Measurements from ENCODE around the gene EPS15. TPM values are rescaled to one million over a fixed set of nuclear protein-coding genes. Genes with fewer than 3 reads are reported as not detected.
"Not testable (repeated sequence)": the region's sequence is repeated elsewhere in the genome, so short reads cannot be mapped to it uniquely, and the experiment has no call there.

EPS15 gene
- polyA plus RNA-seq, 1 of the 3 experiments (the other 2 are of a cell fraction): 17.0 TPM

DNA sequence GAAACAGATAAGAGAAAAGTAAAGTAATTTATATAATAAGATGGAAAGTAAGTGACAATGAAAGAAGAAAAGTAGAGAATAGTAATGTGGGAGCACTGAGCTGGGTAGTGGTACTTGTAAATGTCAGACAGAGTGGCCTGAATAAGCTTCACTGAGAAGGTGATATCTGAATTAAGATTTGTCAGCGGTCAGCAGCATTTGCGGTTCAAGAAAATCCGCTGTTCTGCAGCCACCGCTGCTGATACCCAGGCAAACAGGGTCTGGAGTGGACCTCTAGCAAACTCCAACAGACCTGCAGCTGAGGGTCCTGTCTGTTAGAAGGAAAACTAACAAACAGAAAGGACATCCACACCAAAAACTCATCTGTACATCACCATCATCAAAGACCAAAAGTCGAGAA, 132.8 kb downstream of the EPS15 start:
- CTCF ChIA-PET; H3K27ac ChIP-seq (ENCODE audit: low read depth in 2 of 2, low read length in 1 of 2); H3K4me3 ChIP-seq (ENCODE audit: low read depth in 2 of 2, low read length in 1 of 2); H3K27me3 ChIP-seq (ENCODE audit: insufficient read depth); H3F3A ChIP-seq (replicated peaks; ENCODE audit: insufficient read depth); H3K9ac ChIP-seq; H4K20me1 ChIP-seq (ENCODE audit: insufficient read depth); H3K4me1 ChIP-seq (ENCODE audit: control insufficient read depth in 1 of 2, insufficient read depth in 2 of 2, low read depth in 1 of 2, low read length in 1 of 2); H2AFZ ChIP-seq (ENCODE audit: low read depth); H3K4me2 ChIP-seq; H3K9me2 ChIP-seq; DNase-seq; H3K9me3 ChIP-seq: not testable (repeated sequence)
- Histone ChIP-seq H3K79me2 (ENCODE audit: insufficient read depth) (peaks cover 13% of the 10 kb centered on the region; the same call in 1 of the 2 replicates), H3K36me3 (replicated peaks in 1 of 2; ENCODE audit: control insufficient read depth in 1 of 2, insufficient read depth in 2 of 2, low read length in 1 of 2) (peaks cover 11 to 29% of the 10 kb centered on the region in 2 experiments)
- POLR2A ChIA-PET: interaction anchor here (0.6 kb wide), 1 partner anchor 133 kb away, joined by 4 read pairs; no protein-coding TSS in a partner anchor
- WGBS (ENCODE audit: low lambda C conversion rate): 91% methylated on average over 4 of the region's 5 CpGs

DNA sequence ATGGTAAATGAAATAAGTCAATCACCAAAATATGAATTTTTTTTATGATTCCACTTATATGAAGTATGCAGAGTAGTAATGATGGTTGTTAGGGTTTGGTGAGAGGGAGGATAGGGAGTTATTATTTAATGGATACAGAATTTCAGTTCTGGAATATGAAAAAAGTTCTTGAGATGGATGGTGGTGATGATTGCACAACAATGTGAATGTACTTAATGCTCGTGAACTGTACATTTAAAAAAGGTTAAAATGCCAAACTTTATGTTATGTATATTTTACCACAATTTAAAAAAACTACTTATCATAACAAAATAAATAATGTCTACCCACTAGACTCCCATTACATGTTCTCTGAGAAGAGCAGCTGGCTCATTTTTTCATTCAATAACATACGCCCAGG, 133.3 kb downstream of the EPS15 start:
- H3K27me3 ChIP-seq (ENCODE audit: insufficient read depth): no peaks in the 10 kb centered on the region
- H3K4me3 ChIP-seq (ENCODE audit: low read depth in 2 of 2, low read length in 1 of 2): no peak overlapping the region
- ChIA-PET POLR2A (no interaction called here), CTCF (no interaction called here)
- H3K36me3 ChIP-seq (replicated peaks in 1 of 2; ENCODE audit: control insufficient read depth in 1 of 2, insufficient read depth in 2 of 2, low read length in 1 of 2): peaks cover 11 to 29% of the 10 kb centered on the region in 2 experiments
- H2AFZ ChIP-seq (ENCODE audit: low read depth): no peak overlapping the region
- TF ChIP-seq CHD2 (IDR thresholded peaks at IDR 0.05; ENCODE audit: low read length, partially characterized antibody): no peak
- TF ChIP-seq SMC3 (IDR thresholded peaks at IDR 0.05; ENCODE audit: low read depth, low read length): no peak
- no peak for TF ChIP-seq TAF1 (IDR thresholded peaks at IDR 0.05; ENCODE audit: borderline replicate concordance, low read depth, low read length)
- peaks cover 14% of the 10 kb centered on the region; the same call in 1 of the 2 replicates for H3K79me2 ChIP-seq (ENCODE audit: insufficient read depth)
- no peaks in the 10 kb centered on the region for H3K9me2 ChIP-seq
- WGBS (ENCODE audit: low lambda C conversion rate): 91% methylated on average over 2 of the region's 2 CpGs
- no peak overlapping the region for H3K27ac ChIP-seq (ENCODE audit: low read depth in 2 of 2, low read length in 1 of 2)
- H3K4me1 ChIP-seq (ENCODE audit: control insufficient read depth in 1 of 2, insufficient read depth in 2 of 2, low read depth in 1 of 2, low read length in 1 of 2): no peaks in the 10 kb centered on the region
- no peak for DNase-seq
- no peak overlapping the region for H3K4me2 ChIP-seq
- H4K20me1 ChIP-seq (ENCODE audit: insufficient read depth): no peaks in the 10 kb centered on the region
- no peak overlapping the region for H3K9ac ChIP-seq
- no peaks in the 10 kb centered on the region for H3F3A ChIP-seq (replicated peaks; ENCODE audit: insufficient read depth)
- H3K9me3 ChIP-seq: no peaks in the 10 kb centered on the region

DNA sequence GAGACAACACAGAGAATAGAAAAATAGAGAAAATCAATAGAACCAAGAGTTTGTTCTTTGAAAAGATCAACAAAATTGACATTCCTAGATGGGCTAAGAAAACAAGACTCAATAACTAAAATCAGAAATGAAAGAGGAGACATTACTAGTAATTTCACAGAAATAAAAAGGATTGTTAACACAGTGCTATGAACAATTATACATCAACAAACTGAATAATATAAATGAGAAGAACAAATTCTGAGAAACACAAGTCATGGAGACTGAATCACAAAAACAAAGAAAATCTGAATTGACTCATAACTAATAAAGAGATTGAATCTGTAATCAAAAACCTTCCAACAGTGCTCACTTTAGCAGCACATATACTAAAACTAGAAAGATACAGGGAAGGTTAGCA, 137.1 kb downstream of the EPS15 start:
- H3K4me1 ChIP-seq (ENCODE audit: control insufficient read depth in 1 of 2, insufficient read depth in 2 of 2, low read depth in 1 of 2, low read length in 1 of 2): no peaks in the 10 kb centered on the region
- H3K79me2 ChIP-seq (ENCODE audit: insufficient read depth): peaks cover 3% of the 10 kb centered on the region; the same call in 1 of the 2 replicates
- CTCF ChIA-PET: no interaction called here
- no peak overlapping the region for H3K9ac ChIP-seq
- H3K4me3 ChIP-seq (ENCODE audit: low read depth in 2 of 2, low read length in 1 of 2): no peak overlapping the region
- H2AFZ ChIP-seq (ENCODE audit: low read depth): no peak overlapping the region
- H3K9me2 ChIP-seq: no peaks in the 10 kb centered on the region
- peaks cover 13 to 63% of the 10 kb centered on the region in 2 experiments for H3K36me3 ChIP-seq (replicated peaks in 1 of 2; ENCODE audit: control insufficient read depth in 1 of 2, insufficient read depth in 2 of 2, low read length in 1 of 2)
- no peak overlapping the region for H3K4me2 ChIP-seq
- no peaks in the 10 kb centered on the region for H3F3A ChIP-seq (replicated peaks; ENCODE audit: insufficient read depth)
- H3K9me3 ChIP-seq: no peaks in the 10 kb centered on the region
- POLR2A ChIA-PET: no interaction called here
- no peak for DNase-seq
- no peaks in the 10 kb centered on the region for H4K20me1 ChIP-seq (ENCODE audit: insufficient read depth)
- no peaks in the 10 kb centered on the region for H3K27me3 ChIP-seq (ENCODE audit: insufficient read depth)
- H3K27ac ChIP-seq (ENCODE audit: low read depth in 2 of 2, low read length in 1 of 2): no peak overlapping the region
- TF ChIP-seq FOSL2 (IDR thresholded peaks at IDR 0.05; ENCODE audit: borderline replicate concordance, low read depth) (no peak), RCOR1 (IDR thresholded peaks at IDR 0.05; ENCODE audit: low read length) (no peak), MEF2A (IDR thresholded peaks at IDR 0.05; ENCODE audit: borderline replicate concordance, low read depth) (no peak), NFIC (IDR thresholded peaks at IDR 0.05; ENCODE audit: borderline replicate concordance) (no peak), POLR2AphosphoS5 (IDR thresholded peaks at IDR 0.05; ENCODE audit: low read depth, low read length) (no peak), GATA2 (CRISPR knock-in tag; IDR thresholded peaks at IDR 0.05) (no peak), RXRA (IDR thresholded peaks at IDR 0.05; ENCODE audit: borderline replicate concordance, low read depth) (no peak), TEAD4 (IDR thresholded peaks at IDR 0.05; ENCODE audit: borderline replicate concordance, insufficient read depth) (no peak), SIN3A (IDR thresholded peaks at IDR 0.05; ENCODE audit: borderline replicate concordance, low read depth, low read length) (no peak), YY1 (IDR thresholded peaks at IDR 0.05; ENCODE audit: low read depth) (no peak), CHD2 (IDR thresholded peaks at IDR 0.05; ENCODE audit: low read length, partially characterized antibody) (no peak), JUND (IDR thresholded peaks at IDR 0.05) (no peak), GABPA (IDR thresholded peaks at IDR 0.05; ENCODE audit: low read depth) (no peak)
- TF ChIP-seq, protein P1, sequence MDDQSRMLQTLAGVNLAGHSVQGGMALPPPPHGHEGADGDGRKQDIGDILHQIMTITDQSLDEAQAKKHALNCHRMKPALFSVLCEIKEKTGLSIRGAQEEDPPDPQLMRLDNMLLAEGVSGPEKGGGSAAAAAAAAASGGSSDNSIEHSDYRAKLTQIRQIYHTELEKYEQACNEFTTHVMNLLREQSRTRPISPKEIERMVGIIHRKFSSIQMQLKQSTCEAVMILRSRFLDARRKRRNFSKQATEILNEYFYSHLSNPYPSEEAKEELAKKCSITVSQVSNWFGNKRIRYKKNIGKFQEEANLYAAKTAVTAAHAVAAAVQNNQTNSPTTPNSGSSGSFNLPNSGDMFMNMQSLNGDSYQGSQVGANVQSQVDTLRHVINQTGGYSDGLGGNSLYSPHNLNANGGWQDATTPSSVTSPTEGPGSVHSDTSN (IDR thresholded peaks at IDR 0.05): no peak
- TF ChIP-seq, protein P2, sequence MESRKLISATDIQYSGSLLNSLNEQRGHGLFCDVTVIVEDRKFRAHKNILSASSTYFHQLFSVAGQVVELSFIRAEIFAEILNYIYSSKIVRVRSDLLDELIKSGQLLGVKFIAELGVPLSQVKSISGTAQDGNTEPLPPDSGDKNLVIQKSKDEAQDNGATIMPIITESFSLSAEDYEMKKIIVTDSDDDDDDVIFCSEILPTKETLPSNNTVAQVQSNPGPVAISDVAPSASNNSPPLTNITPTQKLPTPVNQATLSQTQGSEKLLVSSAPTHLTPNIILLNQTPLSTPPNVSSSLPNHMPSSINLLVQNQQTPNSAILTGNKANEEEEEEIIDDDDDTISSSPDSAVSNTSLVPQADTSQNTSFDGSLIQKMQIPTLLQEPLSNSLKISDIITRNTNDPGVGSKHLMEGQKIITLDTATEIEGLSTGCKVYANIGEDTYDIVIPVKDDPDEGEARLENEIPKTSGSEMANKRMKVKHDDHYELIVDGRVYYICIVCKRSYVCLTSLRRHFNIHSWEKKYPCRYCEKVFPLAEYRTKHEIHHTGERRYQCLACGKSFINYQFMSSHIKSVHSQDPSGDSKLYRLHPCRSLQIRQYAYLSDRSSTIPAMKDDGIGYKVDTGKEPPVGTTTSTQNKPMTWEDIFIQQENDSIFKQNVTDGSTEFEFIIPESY (IDR thresholded peaks at IDR 0.05; ENCODE audit: borderline replicate concordance, low read depth): no peak
- TF ChIP-seq, protein P3, sequence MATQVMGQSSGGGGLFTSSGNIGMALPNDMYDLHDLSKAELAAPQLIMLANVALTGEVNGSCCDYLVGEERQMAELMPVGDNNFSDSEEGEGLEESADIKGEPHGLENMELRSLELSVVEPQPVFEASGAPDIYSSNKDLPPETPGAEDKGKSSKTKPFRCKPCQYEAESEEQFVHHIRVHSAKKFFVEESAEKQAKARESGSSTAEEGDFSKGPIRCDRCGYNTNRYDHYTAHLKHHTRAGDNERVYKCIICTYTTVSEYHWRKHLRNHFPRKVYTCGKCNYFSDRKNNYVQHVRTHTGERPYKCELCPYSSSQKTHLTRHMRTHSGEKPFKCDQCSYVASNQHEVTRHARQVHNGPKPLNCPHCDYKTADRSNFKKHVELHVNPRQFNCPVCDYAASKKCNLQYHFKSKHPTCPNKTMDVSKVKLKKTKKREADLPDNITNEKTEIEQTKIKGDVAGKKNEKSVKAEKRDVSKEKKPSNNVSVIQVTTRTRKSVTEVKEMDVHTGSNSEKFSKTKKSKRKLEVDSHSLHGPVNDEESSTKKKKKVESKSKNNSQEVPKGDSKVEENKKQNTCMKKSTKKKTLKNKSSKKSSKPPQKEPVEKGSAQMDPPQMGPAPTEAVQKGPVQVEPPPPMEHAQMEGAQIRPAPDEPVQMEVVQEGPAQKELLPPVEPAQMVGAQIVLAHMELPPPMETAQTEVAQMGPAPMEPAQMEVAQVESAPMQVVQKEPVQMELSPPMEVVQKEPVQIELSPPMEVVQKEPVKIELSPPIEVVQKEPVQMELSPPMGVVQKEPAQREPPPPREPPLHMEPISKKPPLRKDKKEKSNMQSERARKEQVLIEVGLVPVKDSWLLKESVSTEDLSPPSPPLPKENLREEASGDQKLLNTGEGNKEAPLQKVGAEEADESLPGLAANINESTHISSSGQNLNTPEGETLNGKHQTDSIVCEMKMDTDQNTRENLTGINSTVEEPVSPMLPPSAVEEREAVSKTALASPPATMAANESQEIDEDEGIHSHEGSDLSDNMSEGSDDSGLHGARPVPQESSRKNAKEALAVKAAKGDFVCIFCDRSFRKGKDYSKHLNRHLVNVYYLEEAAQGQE (IDR thresholded peaks at IDR 0.05; ENCODE audit: low read depth, low read length): no peak

All from SK-N-SH (cell line).